Mesodermal cell (in vitro differentiated cells): ENCODE measurements around the gene TOP3A. TPM values are rescaled to one million over a fixed set of nuclear protein-coding genes. Genes with fewer than 3 reads are reported as not detected.

Experiments
- H3K27ac ChIP-seq: 2 replicates; pipeline ENCODE4 v1.7.0; 2013; ENCODE audit warnings: mild to moderate bottlenecking, low read depth, low read length, moderate library complexity; ENCODE audit not compliant: severe bottlenecking
- H3K36me3 ChIP-seq: 2 replicates; pipeline ENCODE4 v1.7.1; 2013; ENCODE audit warnings: mild to moderate bottlenecking, low read length, moderate library complexity; ENCODE audit not compliant: control insufficient read depth, insufficient read depth
- H3K4me1 ChIP-seq: one replicate; pipeline ENCODE4 v1.7.1; 2013; ENCODE audit warnings: mild to moderate bottlenecking, low read length; ENCODE audit not compliant: insufficient read depth, control insufficient read depth, poor library complexity, severe bottlenecking
- H3K4me3 ChIP-seq: 2 replicates; pipeline ENCODE4 v1.7.0; 2013; ENCODE audit warnings: low read length, control low read depth, mild to moderate bottlenecking; ENCODE audit not compliant: insufficient read depth, poor library complexity, severe bottlenecking; ENCODE audit errors: extremely low read depth
- H3K9me3 ChIP-seq: 2 replicates; pipeline ENCODE4 v1.7.1; 2013; ENCODE audit warnings: mild to moderate bottlenecking, low read length, moderate library complexity; ENCODE audit not compliant: control insufficient read depth
- WGBS, 2 experiments: methylation state at CpG; one replicate each; pipeline ENCODE4 v1.1.5; 2013; ENCODE audit warnings: missing lambda C conversion rate in 2 of 2; ENCODE audit not compliant: insufficient coverage in 2 of 2; 5-methylcytosine and 5-hydroxymethylcytosine counted together
- polyA plus RNA-seq, 2 experiments: library from polyadenylated mRNA; stranded (reverse); fragments of 50-300 nt; gene quantifications; one replicate each; pipeline ENCODE4 v1.2.3, GENCODE V29; 2013

TOP3A gene
- 28.1 TPM for polyA plus RNA-seq (2013, experiment 1 of 2)
- 34.4 TPM for polyA plus RNA-seq (2013, experiment 2 of 2)

DNA sequence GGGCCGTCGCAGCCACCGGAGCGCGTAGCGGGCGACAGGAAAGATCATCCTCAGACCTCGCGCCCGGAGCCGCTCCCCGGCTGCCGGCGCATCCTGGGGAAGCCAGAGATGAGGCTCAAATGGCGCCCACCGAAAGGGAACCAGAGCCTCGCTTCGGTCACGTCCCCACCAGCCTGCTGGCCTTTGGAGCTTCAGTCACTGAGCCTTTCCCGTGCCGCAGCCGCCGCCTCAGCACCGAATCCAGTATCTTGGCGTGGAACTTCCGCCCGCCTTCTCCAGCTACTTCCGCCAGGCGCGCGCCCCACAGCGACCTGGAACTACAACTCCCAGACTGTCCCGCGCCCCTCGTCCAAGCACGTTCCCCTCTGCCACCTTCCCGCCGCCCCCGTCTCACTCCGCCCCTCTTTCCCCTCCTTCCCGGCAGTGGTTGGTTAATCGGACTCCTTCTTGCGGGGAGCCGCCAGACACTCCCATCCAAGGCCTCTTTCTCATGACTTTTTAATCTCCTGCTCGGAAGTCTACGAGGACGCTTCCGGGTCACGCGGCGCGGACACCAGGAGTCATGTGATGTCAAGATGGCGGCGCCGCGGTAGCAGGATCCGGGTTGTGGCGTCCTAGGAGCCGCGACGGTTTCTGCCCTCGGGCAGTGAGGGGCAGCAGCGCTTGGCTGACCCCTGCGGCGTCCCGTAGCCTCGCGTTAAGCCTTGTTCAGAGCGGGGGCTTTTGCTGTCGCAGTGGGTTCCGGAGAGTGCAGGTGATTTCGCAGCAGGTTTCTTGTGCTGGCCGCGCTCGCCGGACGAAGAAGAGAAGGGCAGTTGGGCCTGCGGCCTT, at the start of gene TOP3A, which contains the start of gene SMCR8:
TOP3A (minus strand) TSS at position 264 of the 831 bp plus-strand sequence; CDS start at position 48, 216 bp downstream.
SMCR8 (plus strand) TSS at position 563 of the 831 bp plus-strand sequence. CDS start 497 bp downstream, outside the sequence.
- Histone ChIP-seq H3K4me3 (peak within 1 kb of the TSS; percentile 84), H3K9me3 (no peaks in the 10 kb centered on the region), H3K27ac (peak within 1 kb of the TSS; percentile 96), H3K36me3 (peaks cover 57% of the 10 kb centered on the region), H3K4me1 (peaks cover 31% of the 10 kb centered on the region)
- WGBS, 2 experiments = 0% methylated on average over 73 of the region's 78 CpGs

- Histone ChIP-seq H3K4me3 (no peak overlapping the region), H3K36me3 (peaks cover 10% of the 10 kb centered on the region), H3K4me1 (peaks cover 3% of the 10 kb centered on the region), H3K27ac (no peak overlapping the region), H3K9me3 (no peaks in the 10 kb centered on the region)
- WGBS, 2 experiments = 95 to 100% methylated on average over 1 to 3 of the region's 6 CpGs
These were observed 49.4 kb upstream of the TOP3A start for GRCh38 chr17:18364166-18364565.

- Histone ChIP-seq H3K4me3 (peak within 1 kb of the TSS; percentile 82), H3K9me3 (no peaks in the 10 kb centered on the region), H3K27ac (no peak within 1 kb of the TSS), H3K4me1 (peaks cover 3% of the 10 kb centered on the region), H3K36me3 (peaks cover 17% of the 10 kb centered on the region)
- 0% methylated on average over 44 to 55 of the region's 76 CpGs for WGBS, 2 experiments
These were observed 48.6 kb upstream of the TOP3A start, which contains the start of gene SHMT1 for GRCh38 chr17:18363101-18364049. TSS of gene SHMT1 (minus strand) at chr17:18363550. CDS start at chr17:18355981, 7,569 bp downstream.

- 5 to 11% methylated on average over 9 to 13 of the region's 14 CpGs for WGBS, 2 experiments
These were observed 47.9 kb upstream of the TOP3A start for GRCh38 chr17:18362698-18363100.

GRCh38 chr17:18361837-18362697, 47.3 kb upstream of the TOP3A start:
- Histone ChIP-seq H3K27ac (no peak overlapping the region), H3K4me1 (peaks cover 3% of the 10 kb centered on the region), H3K36me3 (peaks cover 17% of the 10 kb centered on the region), H3K4me3 (peak overlapping the region; percentile 82), H3K9me3 (no peaks in the 10 kb centered on the region)
- 56 to 57% methylated on average over 10 of the region's 15 CpGs for WGBS, 2 experiments

More at GRCh38 chr17:18362698-18363100, 47.9 kb upstream of the TOP3A start:
- Histone ChIP-seq H3K4me3 (peak overlapping the region; percentile 82), H3K27ac (no peak overlapping the region), H3K4me1 (peaks cover 3% of the 10 kb centered on the region), H3K36me3 (peaks cover 17% of the 10 kb centered on the region), H3K9me3 (no peaks in the 10 kb centered on the region)

DNA sequence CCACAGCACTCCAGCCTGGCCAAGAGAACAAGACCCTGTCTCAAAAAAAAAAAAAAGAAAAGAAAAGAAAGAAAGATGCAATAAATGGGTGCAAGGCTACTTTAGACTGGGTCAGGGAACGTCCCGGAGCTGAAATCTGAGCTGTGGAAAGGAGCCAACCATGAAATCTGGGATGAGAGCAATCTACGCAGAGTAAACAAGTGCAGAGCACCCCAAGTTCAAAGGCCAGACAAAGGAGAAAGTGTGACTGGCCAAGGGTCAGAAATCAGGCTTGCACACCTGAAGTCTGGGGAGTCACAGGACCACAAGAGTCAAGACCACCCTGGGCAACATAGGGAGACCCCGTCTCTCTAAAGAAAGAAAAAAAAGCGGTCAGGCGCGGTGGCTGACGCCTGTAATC, 45.7 kb upstream of the TOP3A start:
- Histone ChIP-seq H3K4me1 (peaks cover 3% of the 10 kb centered on the region), H3K27ac (no peak overlapping the region), H3K4me3 (no peak overlapping the region), H3K36me3 (peaks cover 27% of the 10 kb centered on the region), H3K9me3 (no peaks in the 10 kb centered on the region)
- WGBS, 2 experiments = 73 to 74% methylated on average over 4 to 6 of the region's 8 CpGs

GRCh38 chr17:18356624-18357023, 41.8 kb upstream of the TOP3A start:
- Histone ChIP-seq H3K36me3 (peaks cover 50% of the 10 kb centered on the region), H3K9me3 (no peaks in the 10 kb centered on the region), H3K4me1 (no peaks in the 10 kb centered on the region), H3K4me3 (no peak overlapping the region), H3K27ac (no peak overlapping the region)
- 92 to 95% methylated on average over 8 to 10 of the region's 10 CpGs for WGBS, 2 experiments

DNA sequence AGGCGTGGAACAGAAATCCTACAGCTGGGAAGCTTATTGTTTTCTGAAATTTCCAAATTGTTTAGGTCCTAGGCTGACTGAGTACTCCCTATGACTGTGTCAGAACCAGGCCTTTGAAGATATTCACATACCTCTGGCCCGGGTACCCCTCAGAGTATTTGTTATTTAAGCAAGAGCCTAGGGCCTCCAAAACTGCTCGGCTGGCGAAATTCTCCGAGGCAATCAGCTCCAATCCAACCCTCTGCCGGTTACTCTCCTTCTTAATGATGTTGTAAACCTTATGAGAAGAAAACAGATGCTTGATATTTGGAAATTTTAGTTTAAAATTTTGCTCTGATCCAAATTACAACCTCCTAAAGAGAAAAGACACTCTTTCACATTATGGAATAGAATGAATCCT, 38.7 kb upstream of the TOP3A start:
- Histone ChIP-seq H3K9me3 (no peaks in the 10 kb centered on the region), H3K36me3 (peaks cover 53% of the 10 kb centered on the region), H3K4me3 (no peak overlapping the region), H3K27ac (no peak overlapping the region), H3K4me1 (no peaks in the 10 kb centered on the region)
- WGBS, 2 experiments = 82 to 100% methylated on average over 3 to 4 of the region's 6 CpGs

- Histone ChIP-seq H3K9me3 (no peaks in the 10 kb centered on the region), H3K4me1 (no peaks in the 10 kb centered on the region), H3K27ac (no peak overlapping the region), H3K4me3 (no peak overlapping the region), H3K36me3 (peaks cover 87% of the 10 kb centered on the region)
- WGBS, 2 experiments = 96% methylated on average over 4 of the region's 5 CpGs
These were observed 29.2 kb upstream of the TOP3A start for GRCh38 chr17:18344021-18344420.

DNA sequence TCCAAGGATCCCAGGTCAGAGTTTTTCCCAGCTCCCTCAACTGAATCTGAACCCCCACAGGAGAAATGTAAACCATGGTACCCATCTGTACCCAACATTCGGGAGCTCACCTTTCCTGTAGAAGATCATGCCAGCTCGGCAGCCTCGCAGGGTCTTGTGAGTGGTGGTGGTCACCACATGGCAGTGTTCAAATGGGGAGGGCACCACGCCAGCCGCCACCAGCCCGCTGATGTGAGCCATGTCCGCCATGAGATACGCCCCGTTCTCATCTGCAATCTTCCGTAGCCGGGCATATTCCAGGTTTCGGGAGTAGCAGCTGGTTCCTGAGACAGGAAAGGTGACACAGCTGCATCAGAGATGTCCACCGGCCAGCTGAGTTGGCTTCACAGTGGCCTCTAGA, 25.1 kb upstream of the TOP3A start:
- no peaks in the 10 kb centered on the region for H3K4me1 ChIP-seq
- peaks cover 76% of the 10 kb centered on the region for H3K36me3 ChIP-seq
- 92 to 96% methylated on average over 13 of the region's 13 CpGs for WGBS, 2 experiments
- no peak overlapping the region for H3K27ac ChIP-seq
- no peak overlapping the region for H3K4me3 ChIP-seq
- peaks cover 4% of the 10 kb centered on the region for H3K9me3 ChIP-seq
